T-helper 1 cell (primary cell): ENCODE results near the gene MVB12B.

Experiments
- DNase-seq, 5 donors: peaks; one replicate each; pipeline ENCODE4 v3.0.0-alpha.2; 2012 to 2020

Gene MVB12B

DNA sequence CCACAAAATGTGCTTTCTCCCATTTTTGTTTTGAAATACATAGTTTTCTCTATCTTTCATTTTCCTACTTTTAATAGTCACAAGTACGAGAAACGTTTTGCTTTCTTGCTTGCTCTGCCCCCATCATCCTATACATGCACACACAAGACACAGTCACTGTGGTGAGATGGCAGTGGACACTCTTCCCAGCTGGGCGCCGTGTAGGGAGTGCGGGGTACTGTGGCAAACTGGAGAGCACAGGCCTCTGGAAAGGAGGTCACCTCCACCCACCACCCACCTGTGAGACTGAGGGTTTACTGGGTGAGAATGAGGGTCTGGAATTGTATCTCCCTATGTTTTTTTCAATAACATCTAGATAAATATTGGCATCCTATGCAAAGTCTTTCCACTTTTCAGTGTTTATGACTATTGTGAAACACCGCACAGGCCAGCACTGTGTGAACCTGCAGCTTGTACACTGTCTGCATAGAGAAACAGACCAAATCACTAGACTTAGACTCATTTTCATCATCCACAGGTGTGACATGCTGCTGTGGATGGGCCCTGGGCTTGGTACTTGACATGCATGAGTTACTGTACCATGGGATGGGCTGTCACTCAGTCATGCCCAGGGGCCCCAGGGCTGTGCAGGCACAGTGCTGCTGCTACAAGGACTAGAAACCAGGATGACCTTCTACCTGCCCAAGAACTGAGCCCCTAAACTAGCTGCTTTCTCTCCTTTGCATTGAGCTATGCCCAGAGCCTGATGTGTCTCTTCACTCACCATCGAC, 169.0 kb downstream of the MVB12B start:
- no peak for DNase-seq

DNA sequence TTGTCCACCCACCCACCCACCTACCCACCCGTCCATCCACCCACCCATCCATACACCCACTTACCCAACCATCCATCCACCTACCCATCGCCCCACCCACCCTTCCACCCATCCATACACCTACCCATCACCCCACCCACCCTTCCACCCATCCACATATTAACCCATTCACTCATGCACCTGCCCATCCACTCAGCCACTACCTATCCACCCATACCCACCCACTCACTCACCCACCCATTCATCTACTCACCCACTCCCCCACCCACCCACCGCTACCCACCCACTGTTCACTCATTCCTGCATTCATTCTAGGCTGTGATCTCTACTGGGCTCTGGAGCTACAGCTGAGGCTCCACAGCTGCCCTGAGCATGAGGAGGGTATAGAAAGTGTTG, 169.6 kb downstream of the MVB12B start:
- DNase-seq: no peak

DNA sequence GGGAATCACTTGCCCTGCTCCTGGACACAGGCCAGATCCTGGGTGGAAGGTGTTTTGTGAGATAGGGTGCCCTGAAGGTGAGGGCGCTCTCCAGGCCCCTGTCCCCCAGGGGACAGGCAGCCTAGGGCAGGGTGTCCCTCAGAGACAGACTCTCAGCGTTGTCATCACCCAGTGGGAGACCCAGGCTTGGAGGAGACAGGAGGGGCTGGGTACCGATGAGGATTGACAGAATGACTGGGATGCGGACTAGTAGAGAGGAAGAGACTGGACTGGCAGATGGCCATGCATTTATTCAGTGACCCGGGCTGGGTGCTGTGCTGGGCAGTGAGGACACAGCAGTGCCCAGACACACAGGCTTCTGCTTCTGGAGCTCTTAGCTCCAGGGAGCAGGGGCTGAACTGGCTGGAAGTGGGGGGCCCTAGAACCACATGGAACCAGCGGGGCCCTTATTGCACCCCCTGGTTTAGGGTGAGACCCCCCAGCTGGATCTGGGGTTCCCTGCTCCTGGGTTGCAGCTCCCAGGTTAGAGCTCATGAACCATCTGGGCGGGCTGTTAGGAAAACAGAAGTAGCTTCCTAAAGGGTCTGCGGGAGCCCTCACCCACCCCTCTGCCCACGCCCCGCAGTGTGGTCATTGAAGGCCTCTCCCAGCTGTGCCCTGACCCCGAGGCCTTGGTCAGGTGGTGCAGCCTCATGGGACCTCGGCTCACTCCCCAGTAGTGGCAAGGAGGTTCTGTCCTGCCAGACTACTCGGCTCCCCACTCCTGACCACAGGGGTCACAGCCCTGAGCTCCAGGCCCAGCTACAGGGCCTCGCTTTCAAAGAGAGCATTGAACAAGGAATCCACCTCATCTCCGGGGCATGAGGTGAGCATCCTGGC, 170.4 kb downstream of the MVB12B start:
- DNase-seq: no peak

DNA sequence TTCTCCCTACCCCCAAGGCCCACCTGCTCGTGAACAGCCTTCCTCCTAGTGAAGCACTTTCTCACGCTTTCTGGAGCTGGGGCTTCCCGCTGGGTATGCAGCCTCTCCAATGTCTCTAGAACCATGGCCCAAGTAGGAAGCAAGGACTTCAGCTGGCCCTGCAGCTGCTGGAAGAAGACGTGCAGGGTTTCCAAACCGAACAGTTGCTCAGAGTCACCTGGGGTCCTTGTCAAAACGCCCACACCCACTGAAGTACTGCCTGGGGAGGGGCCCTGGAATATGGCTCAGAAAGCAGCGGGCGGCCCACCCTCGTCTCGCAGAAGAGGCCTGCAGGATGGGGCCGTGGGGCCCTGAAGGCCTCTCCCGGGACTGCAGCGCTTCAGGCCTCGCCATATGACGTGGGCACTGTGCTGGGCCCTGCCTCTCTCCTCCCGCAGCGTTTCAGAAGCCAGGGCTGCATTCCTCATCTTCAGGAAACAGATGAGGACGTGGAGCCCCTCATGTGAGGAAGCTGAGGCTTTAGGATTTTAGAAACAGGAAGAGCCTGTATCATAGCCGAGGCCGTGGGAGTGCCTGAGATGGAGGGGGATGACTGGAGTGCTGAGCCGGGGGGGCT, 171.1 kb downstream of the MVB12B start:
- DNase-seq: no peak

DNA sequence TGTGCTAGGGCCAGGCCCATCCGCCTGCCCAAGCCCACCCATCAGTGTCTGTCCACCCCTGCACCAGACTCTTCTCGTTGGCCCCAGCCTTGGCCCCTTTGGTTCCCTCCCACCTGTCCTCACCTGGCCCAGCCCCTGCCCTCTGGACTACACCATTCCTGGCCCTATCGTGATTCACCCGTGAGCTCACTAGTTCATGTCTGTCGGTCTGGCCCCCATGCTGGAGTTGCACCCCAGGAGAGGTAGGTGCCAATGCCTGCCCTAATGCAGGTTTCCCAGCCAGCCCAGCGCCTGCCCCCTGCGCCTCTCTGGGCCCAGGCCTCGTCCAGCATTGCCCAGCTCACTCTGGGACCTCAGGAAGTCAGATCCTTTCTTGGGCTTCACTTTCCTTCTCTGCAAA, 171.7 kb downstream of the MVB12B start:
- no peak for DNase-seq

DNA sequence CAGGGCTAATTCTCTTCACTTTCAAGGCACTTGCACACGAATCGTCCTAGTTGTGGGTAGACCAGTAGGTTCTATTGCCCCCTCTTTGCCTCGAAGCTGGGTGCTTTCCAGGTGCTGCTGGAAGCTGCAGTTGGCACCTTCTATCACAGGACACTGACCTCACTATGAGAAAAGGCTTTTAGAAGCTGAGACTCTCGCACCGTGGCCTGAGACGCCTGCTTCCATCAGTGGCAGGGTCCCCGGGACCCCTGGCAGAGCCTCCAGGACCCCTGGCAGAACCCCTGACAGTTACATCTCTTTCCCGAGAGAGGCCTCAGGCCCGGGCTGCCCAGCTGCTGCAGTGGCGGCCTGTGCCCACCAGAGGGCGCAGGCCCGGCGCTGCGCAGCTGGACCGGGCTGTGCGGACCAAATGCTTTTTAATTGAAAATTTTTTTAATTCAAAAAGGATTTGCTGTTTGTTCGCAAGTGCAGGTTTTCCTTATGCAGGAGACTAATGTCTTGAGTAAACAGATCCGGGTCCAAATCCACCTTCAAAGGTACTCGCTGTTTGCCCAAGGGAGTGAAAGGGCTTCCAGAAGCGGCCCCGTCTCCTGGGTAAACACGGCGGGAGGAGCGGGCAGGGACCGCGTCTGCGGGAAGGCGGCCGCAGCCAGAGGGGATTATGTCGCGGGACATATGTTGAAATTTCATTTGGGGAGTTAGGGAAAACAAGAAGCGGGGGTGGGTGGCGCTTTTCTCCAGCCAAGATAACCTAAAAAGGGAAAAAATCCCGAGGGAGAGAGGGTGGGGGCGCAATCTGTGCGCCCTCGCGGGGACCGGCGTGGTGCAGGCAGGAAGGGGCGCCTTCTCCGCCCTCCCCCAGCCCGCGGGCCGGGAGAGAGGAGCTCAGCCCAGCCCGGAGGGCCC, 172.6 kb downstream of the MVB12B start:
- DNase-seq: peak in 3 of 5 donors; percentile 25 to 38 (median 26)

DNA sequence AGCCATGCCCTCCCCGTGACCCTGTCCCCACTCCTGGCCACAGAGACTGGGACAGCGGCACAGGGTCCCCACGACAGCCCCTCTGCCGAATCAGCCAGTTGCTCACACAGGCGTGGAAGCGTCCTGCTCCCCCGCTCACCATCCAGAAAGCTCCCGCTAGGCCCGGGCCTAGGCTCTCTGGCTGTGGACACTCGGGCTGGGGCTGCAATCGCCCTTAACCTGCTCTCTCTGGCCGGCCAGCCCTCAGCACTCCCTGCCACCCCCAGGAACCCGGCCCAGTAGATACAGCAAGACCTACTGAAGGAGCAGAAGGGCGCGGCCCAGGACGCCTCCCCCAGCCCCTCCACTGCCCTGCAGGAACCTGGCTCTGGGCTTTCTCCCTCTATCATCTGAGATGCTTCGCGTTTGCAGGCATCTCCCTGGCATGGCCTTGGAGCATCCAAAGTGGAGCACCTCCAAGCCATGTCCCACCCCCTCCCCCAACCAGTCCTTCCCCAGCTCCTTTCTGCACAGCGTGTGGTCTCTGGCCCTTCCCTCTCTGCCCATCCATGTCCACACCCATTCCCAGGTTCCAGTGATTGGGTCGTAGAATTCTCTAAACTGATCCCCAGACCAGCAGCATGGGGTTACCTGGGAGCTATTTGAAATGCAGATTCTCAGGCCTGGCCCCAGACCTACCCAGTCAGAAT, 173.4 kb downstream of the MVB12B start:
- DNase-seq: no peak

DNA sequence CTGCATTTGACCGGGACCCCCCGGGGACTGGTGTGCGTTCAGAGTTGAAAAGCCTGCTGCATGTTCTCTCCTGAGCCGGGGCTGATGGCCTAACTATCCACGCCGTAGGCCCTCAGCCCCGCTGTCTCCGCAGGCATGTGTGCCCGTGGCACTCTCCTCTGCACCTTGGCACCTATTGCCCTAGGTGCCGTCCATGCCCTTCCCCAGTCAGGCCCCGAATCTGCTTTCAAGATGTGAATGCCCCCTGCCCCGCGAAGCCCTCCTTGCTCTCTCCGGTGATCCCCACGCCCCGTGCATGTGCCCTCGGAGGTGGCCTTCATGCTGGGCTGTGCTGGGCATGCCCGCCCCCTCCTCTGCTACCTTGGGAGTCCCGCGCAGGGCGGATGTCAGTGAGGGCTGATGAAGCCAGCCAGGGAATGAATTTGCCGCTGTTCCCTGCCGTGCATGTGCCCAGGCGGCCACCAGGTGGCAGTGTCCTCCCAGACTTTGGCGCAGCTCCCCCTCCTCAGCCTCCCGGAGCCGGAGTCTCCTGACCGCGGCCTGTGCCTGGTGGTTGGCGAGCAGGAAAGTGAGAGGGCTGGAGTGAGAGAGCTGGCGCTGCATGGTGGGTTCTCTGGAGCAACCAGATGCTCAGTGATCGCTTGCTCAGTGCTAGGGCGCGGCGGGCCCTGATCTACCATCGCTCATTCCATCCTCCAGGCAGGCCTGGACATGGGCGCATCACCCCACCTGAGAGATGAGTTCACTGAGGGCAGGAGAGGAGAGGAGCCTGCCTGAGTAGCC, 174.2 kb downstream of the MVB12B start:
- DNase-seq: peak in 4 of 5 donors; percentile 49 to 59 (median 58)

DNA sequence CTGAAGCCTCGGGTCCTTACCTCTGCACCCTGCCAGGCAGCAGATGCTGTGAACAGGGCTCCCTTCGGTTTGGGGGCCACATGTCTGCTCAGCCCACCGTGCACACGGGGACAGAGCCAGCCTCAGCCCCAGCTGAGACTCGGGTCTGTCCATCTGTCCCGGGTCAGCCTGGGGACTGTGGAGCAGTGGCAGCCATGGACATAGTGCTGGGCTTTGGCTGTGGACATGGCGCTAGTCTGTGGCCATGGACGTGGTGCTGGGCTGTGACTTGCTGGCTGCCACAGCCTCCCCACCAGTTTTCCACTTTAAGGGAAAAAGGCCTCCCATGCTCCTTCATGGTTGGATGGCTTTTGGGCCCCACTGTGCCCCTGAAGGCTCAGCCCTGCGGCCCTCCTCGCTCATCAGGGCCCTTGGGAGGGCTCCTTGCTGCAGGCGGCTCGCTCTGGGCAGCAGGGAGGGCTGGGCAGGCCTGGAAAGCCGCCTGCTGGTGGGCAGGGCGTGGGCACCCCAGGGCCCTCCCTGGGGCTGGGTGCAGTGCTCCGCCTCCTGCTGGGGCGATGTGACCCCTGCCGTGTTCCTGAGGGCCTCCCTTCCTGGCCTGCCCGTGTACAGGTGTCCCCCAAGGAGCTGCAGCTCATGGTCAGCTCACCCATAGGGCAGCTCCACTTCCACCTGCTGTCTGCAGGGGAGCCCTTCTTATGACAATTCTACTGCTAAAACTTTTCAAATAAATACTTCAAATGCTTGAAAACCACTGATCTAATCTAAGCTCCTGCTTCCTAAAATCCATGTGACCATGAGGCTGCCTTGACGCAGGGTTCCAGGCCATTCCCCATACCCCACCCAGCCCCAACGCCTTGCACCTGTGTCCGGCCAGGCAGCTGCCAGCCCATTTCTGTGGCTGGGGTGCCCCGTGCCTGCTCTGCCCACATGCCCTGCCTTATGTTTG, 175.0 kb downstream of the MVB12B start:
- no peak for DNase-seq

DNA sequence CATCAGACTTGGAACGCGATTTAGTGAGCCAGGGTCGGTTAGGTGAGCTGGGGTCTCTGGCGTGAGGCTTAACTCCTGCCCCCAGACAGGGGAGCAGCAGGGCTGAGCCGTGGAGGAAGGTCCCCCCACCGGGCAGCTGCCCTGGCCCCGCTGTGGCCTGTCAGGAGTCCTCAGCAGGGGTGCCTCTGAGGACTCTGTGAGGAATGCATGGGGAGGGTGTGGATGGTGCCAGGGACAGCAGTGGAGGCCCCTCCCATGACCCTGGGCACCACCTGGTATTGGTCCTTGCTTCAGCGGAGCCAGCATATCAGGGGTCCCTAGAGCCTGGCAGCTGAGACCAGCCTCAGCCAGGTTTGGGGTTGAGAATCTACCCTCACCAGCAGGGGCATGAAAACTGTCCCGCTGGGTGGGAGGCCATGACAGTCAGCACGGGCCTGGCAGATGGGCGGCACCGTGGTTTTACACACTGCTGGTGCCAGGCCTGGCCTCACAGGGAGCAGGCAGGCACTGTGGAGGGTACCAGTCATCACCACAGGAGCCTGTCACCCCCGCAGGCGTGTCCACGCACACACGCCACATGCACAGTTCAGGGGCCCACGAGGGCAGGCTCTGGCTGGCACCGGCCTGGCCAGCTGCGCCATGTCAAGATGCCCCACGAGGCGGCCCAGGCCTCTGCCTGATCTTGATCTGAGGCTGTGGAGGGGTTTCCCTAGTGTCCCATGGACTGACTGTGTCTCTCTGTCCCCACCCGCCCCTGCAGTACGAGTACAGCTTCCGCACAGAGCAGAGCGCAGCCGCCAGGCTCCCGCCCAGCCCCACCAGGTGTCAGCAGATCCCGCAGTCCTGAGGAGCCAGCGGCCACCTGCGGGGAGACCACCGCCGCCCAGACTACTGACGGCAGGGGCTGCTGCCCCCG, 176.0 kb downstream of the MVB12B start:
- DNase-seq: no peak

DNA sequence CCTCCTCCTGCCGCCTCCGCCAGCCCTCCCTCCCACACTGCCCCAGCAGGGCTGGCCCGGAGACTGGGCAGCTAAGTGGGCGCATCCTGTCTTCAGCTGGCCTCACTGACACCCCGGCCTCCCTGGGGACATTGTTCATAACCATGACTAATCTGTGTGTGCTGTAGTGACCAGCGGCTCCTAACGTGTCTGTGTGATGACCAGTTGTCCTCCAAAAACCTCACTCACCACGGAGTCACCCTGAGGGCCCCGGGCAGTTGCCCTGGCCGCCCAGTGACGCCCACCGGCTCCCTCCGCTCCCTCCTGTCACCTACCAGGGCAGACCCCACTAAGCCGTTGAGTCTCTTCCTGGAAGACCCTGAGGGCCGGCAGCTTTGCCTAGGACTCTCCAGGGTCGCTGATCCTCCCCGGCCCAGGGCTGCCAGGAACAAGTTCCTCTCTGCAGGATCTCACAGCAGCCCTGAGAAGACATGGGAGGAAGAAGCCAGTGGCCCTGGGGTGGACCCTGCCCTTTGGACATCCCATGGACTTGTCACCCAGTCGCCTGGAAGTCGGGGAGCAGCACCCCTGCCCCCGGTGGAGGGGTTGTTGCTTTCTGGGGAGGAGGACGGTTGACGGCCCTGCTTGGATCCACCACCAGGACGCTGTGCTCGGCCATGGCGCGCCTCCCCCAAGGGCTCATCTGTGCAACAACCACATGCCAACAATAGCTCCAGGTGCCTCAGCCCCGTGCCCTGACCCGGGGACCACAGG, 176.9 kb downstream of the MVB12B start:
- no peak for DNase-seq

DNA sequence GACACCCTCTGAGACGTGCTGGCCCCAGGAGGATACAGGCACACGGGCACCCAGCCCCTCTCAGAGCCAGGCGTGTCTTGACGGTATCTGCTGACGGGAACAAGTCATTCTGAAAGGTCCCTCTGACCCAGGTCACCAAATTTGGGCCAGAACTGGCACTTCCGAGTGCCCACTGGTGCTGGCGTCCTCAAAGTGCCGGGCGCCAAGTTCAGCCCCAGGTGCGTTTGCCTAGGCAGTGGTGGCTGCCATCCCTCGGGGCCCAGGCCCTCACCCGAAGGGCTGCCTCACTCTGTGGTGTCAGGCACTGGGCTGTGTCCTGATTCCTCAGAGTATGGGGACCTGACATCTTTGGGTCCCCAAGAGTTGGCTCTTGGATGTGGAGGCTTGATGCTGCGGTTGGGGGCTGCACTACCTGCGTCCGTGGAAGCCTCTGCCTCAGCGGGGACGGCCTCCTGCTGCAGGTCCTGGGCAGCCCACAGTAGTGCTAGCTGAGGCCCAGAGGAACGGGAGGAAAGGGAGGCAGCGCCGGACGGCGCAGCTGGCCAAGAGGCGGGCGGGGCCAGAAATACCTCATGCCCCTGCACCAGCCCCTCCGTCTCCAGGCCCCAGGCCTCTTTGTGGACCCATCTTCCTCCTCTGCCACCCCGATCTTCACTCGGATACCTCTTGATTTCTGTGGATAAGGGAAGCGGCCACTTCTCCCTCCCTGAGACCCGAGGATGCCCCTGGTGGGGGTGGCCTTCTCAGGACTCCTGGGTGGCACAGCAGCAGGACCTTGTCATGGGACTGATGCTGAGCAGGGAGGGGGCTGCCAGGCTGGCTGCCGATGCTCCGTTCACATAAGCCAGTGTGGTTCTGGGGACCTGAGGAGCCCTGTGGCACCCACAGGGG, 177.7 kb downstream of the MVB12B start:
- DNase-seq: no peak

DNA sequence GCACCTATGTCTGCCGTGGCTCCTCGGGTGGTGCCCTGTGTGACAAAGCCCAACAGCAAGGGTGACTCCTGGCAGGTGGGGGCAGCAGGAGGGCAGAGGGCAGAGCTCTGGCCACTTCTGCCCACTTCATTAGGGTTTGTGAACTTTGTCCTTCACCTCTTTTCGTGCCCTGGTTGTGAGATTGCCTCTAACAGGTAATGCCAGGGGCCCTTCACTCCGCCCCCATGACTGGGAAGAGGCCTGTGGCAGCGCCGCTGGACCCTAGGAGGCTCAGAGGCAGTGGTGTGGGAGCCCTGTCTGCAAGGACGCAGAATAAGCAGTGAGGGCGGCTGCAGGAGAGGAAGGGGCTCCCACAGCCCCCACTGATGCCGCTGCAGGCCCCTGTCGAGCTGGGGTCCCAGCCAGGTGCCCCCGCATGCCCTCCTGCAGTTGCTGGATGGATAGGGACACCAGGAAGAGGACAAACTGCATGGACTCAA, 178.4 kb downstream of the MVB12B start:
- DNase-seq: no peak

DNA sequence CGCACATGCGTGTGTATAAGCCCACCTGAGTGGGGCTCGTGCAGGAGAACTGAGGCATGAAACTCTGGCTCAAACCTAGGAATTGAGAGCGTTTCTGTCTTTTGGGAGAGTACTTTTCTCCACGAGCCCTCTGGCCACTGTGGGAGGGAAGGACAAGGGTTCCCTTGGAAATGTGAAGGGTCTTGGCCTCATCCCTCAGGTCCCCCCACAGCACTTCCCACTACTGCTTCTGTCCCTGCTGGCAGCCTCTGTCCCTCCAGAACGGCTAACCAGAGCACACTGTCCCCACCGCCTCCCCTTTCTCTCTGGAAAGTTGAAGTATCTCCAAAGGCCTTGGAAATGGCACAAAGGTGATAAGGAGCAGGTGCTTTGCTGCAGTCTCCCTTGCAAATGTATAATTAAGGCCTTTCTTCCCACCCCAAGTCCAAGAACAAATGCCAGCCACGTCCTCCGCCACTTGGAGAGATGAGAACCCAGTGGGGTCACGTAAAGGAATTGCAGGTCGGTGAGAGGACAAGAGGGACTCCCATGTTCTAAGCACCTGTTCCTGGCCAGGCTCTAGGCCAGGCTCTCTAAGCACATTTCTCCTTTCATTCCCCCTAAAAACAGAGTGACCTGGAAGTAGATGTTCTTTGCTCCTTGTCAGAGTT, 179.2 kb downstream of the MVB12B start:
- DNase-seq: no peak

DNA sequence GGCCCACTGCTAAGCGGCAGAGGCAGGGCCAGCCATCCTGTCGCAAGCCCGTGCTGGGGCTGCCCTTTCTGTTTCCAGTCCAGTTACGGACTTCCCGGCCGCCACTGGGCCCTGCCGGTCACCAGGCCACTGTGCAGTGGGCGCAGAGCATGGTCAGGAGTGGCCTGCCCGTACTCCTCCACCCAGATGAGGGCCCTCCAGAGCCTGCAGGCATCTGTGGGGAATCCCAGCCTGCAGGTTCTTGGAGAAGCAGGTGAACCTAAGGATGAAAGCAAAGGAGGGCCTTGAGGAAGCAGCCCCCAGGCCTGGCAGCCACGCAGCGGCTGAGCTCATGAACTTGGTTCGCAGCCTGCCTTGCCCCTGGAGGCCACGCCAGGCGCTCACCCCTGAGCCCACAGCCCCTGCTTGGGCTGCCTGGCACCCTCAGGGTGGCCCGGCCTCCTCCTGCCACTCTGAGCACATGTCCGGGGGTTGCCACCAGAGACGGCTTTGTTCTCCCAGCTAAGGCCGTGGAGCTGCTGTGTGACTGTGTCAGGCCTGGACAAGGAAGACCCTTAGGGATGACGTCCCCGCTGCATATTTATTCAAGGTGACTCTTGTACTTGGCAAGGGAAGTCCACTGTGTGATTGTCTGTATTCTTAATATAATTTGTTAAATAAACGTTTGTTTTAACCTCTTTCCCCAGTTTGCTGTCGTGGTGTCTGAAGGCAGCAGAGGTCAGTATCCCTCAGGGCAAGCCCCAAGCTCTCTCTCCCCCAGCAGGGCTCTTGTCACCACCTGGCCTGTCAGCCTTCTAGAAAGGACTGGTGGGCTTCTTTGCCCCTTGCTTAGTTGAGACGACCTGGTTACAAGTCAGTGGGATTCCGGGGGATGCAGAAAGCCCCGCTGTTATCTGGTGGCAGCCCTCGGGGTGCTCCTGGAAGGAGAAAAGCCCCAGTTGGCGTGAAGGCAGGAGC, 180.0 kb downstream of the MVB12B start:
- no peak for DNase-seq
